Rectal smooth muscle tissue (tissue), 1 donor: ENCODE measurements around the gene SHQ1.

ENCODE experiments used
- H3K27ac ChIP-seq: one replicate; pipeline ENCODE4 v1.7.0; 2013; ENCODE audit warnings: low read depth, low read length, inconsistent platforms
- H3K27me3 ChIP-seq: one replicate; pipeline ENCODE4 v1.7.0; 2013; ENCODE audit warnings: low read length; ENCODE audit not compliant: control insufficient read depth, insufficient read depth
- H3K36me3 ChIP-seq: one replicate; pipeline ENCODE4 v1.7.0; 2013; ENCODE audit warnings: low read length; ENCODE audit not compliant: control insufficient read depth, insufficient read depth
- H3K4me1 ChIP-seq: one replicate; pipeline ENCODE4 v1.7.0; 2013; ENCODE audit warnings: low read length; ENCODE audit not compliant: control insufficient read depth, insufficient read depth
- H3K4me3 ChIP-seq: one replicate; pipeline ENCODE4 v1.7.0; 2013; ENCODE audit warnings: low read length
- H3K9ac ChIP-seq: one replicate; pipeline ENCODE4 v1.7.0; 2013; ENCODE audit warnings: low read length

SHQ1 gene

GRCh38 chr3:72708441-72708840, 139.8 kb downstream of the SHQ1 start:
- Histone ChIP-seq H3K36me3 (no peaks in the 10 kb centered on the region), H3K9ac (no peak overlapping the region), H3K27me3 (no peaks in the 10 kb centered on the region), H3K27ac (no peak overlapping the region), H3K4me1 (no peaks in the 10 kb centered on the region), H3K4me3 (no peak overlapping the region)

- Histone ChIP-seq H3K27me3 (no peaks in the 10 kb centered on the region), H3K4me3 (no peak overlapping the region), H3K36me3 (no peaks in the 10 kb centered on the region), H3K27ac (no peak overlapping the region), H3K4me1 (no peaks in the 10 kb centered on the region), H3K9ac (no peak overlapping the region)
These were observed 145.2 kb downstream of the SHQ1 start for GRCh38 chr3:72702997-72703396.

DNA sequence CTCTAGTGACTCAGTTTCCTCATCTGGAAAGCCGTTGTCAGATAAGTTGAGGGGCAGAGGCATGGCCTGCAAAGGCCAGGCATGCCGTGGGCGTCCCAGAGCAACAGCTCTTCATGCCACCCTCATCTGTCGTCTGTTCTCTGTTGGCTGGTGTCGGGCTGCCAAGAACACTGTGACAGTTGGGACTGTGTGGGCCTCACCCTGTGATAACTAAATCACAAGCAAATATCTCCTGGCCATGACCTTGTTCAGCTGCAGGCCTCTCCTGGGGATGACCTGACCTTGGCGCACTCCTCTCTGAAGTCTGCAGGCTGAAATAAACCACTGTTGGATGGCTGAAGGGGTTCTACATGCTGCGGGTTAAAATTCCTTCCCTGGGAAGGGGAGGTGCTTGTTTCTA, 145.9 kb downstream of the SHQ1 start:
- no peak overlapping the region for H3K9ac ChIP-seq
- peaks cover 3% of the 10 kb centered on the region for H3K4me1 ChIP-seq
- H3K27ac ChIP-seq, result no peak overlapping the region
- no peaks in the 10 kb centered on the region for H3K36me3 ChIP-seq
- H3K4me3 ChIP-seq, result no peak overlapping the region
- no peaks in the 10 kb centered on the region for H3K27me3 ChIP-seq

- Histone ChIP-seq H3K4me1 (peaks cover 6% of the 10 kb centered on the region), H3K36me3 (no peaks in the 10 kb centered on the region), H3K27me3 (no peaks in the 10 kb centered on the region), H3K27ac (no peak overlapping the region), H3K4me3 (no peak overlapping the region), H3K9ac (no peak overlapping the region)
These were observed 148.1 kb downstream of the SHQ1 start for GRCh38 chr3:72700106-72700505.

DNA sequence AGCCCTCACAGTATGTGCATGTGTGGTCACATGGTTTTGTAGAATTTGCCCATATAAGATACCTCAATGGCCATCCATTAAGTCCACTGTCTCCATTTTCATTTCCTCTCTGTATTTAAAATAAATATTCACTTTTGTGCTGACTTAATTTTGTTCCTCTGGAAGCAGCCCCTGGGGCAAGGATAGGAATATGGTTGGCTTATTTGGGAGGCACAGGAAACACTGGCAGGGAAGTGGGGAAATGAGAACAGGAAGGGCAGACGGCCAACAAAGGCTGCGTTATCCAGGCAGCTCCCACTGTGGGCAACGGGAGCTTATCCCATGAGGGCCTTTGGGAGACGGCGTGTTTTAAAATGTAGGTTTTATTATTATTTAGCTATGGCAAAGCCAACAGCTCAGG, 148.6 kb downstream of the SHQ1 start:
- Histone ChIP-seq H3K4me3 (no peak overlapping the region), H3K36me3 (no peaks in the 10 kb centered on the region), H3K27ac (no peak overlapping the region), H3K9ac (no peak overlapping the region), H3K4me1 (peaks cover 9% of the 10 kb centered on the region), H3K27me3 (no peaks in the 10 kb centered on the region)
